OCI-LY1 (cell line): ENCODE data around the gene MAP1S.
"Not testable (repeated sequence)": the region's sequence is repeated elsewhere in the genome, so short reads cannot be mapped to it uniquely, and the experiment has no call there.

ENCODE experiments used
- H2AFZ ChIP-seq: fragments of 200-600 bp; sonication (generic), shearing (Covaris generic); 2 replicates; pipeline ENCODE4 v1.6.0; 2014; ENCODE audit warnings: antibody characterized with exemption, mild to moderate bottlenecking, low read length
- H3F3A ChIP-seq: fragments of 200-600 bp; sonication (generic), shearing (Covaris generic); 2 replicates; pipeline ENCODE4 v1.6.0; 2014; ENCODE audit warnings: mild to moderate bottlenecking, antibody characterized with exemption, low read length, moderate library complexity; ENCODE audit not compliant: insufficient read depth
- H3K27ac ChIP-seq: fragments of 200-600 bp; sonication (generic); 2 replicates; pipeline ENCODE4 v1.5.1; 2014; ENCODE audit warnings: low read length, mixed run types, mild to moderate bottlenecking, low read depth; ENCODE audit not compliant: poor library complexity, severe bottlenecking
- H3K27me3 ChIP-seq: fragments of 200-600 bp; sonication (generic); 2 replicates; pipeline ENCODE4 v1.6.0; 2014; ENCODE audit warnings: antibody characterized with exemption, mild to moderate bottlenecking, low read length, moderate library complexity; ENCODE audit not compliant: insufficient read depth
- H3K36me3 ChIP-seq: fragments of 200-600 bp; sonication (generic); 2 replicates; pipeline ENCODE4 v1.6.1; 2014; ENCODE audit warnings: mild to moderate bottlenecking, antibody characterized with exemption, low read length, moderate library complexity, mixed read lengths; ENCODE audit not compliant: insufficient read depth
- H3K4me1 ChIP-seq: fragments of 200-600 bp; sonication (generic); 2 replicates; pipeline ENCODE4 v1.5.1; 2014; ENCODE audit warnings: mild to moderate bottlenecking, low read length, moderate library complexity; ENCODE audit not compliant: insufficient read depth, severe bottlenecking
- H3K4me2 ChIP-seq: fragments of 200-600 bp; sonication (generic), shearing (Covaris generic); 2 replicates; pipeline ENCODE4 v1.6.1; 2014; ENCODE audit warnings: low read length
- H3K4me3 ChIP-seq: fragments of 200-600 bp; sonication (generic); 2 replicates; pipeline ENCODE4 v1.5.1; 2014; ENCODE audit warnings: low read length, low read depth, mild to moderate bottlenecking, mixed read lengths; ENCODE audit not compliant: poor library complexity, severe bottlenecking
- H3K79me2 ChIP-seq: fragments of 200-600 bp; shearing (Covaris generic); 2 replicates; pipeline ENCODE4 v1.6.1; 2016; ENCODE audit warnings: mixed run types, low read length, mixed read lengths; ENCODE audit not compliant: insufficient read depth
- H3K9ac ChIP-seq: fragments of 200-600 bp; sonication (generic), shearing (Covaris generic); 2 replicates; pipeline ENCODE4 v1.6.1; 2014; ENCODE audit warnings: mild to moderate bottlenecking, low read length, mixed read lengths
- H3K9me2 ChIP-seq: fragments of 200-600 bp; sonication (generic), shearing (Covaris generic); 2 replicates; pipeline ENCODE4 v1.6.1; 2014; ENCODE audit warnings: low read depth, mild to moderate bottlenecking, low read length, mixed read lengths
- H3K9me3 ChIP-seq: fragments of 200-600 bp; shearing (Covaris generic); 2 replicates; pipeline ENCODE4 v1.6.1; 2014; ENCODE audit warnings: low read length, mixed read lengths
- H4K20me1 ChIP-seq: fragments of 200-600 bp; sonication (generic), shearing (Covaris generic); 2 replicates; pipeline ENCODE4 v1.6.0; 2016; ENCODE audit warnings: mild to moderate bottlenecking, low read length; ENCODE audit not compliant: insufficient read depth
- EZH2 ChIP-seq: fragments of 200-600 bp; sonication (generic), shearing (Covaris generic); IDR thresholded peaks from 2 replicates; pipeline ENCODE4 v1.8.0; 2017; ENCODE audit warnings: borderline replicate concordance, mixed run types, mild to moderate bottlenecking, antibody characterized with exemption, low read length, moderate library complexity, mixed read lengths
- TF ChIP-seq, protein P1 (sequence below): fragments of 200-600 bp; sonication (generic), shearing (Covaris generic); IDR thresholded peaks from 2 replicates; pipeline ENCODE4 v1.5.1; 2017; ENCODE audit warnings: mild to moderate bottlenecking, antibody characterized with exemption, low read length, moderate library complexity, mixed read lengths

Gene MAP1S

DNA sequence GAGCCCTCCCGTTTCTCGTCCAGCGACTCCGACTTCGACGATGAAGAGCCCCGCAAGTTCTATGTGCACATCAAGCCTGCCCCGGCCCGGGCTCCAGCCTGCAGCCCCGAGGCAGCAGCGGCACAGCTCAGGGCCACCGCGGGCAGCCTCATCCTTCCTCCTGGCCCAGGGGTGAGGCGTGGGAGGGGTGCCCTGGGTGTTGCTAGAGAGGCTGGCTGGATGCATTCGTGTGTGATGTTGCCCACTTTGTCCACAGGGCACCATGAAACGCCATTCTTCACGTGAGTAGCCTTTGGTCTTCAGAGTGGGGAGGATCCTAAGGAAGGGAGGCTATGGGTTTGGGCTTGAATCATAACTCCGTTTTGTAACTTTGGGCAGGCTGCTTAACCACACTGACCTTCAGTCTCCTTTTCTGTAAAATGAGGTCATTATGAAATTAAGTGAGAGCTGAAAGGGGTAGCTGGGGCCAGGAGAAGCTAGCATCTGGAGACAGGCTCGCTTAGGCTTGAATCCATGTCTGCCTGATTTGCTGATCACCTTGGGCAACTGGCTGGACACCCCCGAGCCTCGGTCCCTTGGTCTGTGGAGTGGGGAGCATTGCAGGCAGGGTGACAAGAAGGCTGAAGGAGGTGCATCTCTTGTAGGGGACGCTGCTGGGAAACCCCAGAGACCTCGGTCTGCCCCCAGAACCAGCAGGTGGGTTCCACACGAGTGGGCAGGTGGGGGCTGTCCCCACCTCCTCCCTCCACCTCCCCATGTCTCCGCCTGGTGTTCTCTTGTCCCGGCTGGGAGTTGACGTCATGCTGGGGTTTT lies 56.9 kb downstream of the MAP1S start:
- Histone ChIP-seq H4K20me1 (no peaks in the 10 kb centered on the region), H3K27me3 (no peaks in the 10 kb centered on the region), H3K9me3 (no peaks in the 10 kb centered on the region), H2AFZ (no peak overlapping the region), H3K36me3 (peaks cover 61% of the 10 kb centered on the region), H3K4me3 (no peak overlapping the region), H3F3A (no peaks in the 10 kb centered on the region), H3K79me2 (no peaks in the 10 kb centered on the region), H3K27ac (peak overlapping the region; percentile 73), H3K4me2 (no peak overlapping the region), H3K9ac (no peak overlapping the region; the same call in 1 of the 2 replicates), H3K4me1 (peaks cover 12% of the 10 kb centered on the region), H3K9me2 (no peaks in the 10 kb centered on the region)
- TF ChIP-seq EZH2, result no peak
- TF ChIP-seq, protein P1, sequence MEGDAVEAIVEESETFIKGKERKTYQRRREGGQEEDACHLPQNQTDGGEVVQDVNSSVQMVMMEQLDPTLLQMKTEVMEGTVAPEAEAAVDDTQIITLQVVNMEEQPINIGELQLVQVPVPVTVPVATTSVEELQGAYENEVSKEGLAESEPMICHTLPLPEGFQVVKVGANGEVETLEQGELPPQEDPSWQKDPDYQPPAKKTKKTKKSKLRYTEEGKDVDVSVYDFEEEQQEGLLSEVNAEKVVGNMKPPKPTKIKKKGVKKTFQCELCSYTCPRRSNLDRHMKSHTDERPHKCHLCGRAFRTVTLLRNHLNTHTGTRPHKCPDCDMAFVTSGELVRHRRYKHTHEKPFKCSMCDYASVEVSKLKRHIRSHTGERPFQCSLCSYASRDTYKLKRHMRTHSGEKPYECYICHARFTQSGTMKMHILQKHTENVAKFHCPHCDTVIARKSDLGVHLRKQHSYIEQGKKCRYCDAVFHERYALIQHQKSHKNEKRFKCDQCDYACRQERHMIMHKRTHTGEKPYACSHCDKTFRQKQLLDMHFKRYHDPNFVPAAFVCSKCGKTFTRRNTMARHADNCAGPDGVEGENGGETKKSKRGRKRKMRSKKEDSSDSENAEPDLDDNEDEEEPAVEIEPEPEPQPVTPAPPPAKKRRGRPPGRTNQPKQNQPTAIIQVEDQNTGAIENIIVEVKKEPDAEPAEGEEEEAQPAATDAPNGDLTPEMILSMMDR, result no peak

DNA sequence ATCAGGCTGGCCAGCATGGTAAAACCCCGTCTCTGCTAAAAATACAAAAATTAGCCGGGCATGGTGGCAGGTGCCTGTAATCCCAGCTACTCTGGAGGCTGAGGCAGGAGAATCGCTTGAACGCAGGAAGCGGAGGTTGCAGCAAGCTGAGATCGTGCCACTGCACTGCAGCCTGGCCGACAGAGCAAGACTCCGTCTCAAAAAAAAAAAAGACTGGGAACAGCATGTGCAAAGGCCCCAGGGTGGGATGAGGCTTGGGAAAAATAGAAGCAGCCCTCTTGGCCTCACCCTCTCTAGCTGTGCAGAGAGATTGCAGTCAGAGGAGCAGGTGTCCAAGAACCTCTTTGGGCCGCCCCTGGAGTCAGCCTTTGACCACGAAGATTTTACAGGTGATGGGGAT lies 58.6 kb downstream of the MAP1S start:
- H3K4me2 ChIP-seq, H3K9ac ChIP-seq, H3K27me3 ChIP-seq, H3K9me2 ChIP-seq, H3K79me2 ChIP-seq, H3K9me3 ChIP-seq, H3F3A ChIP-seq, H2AFZ ChIP-seq, H4K20me1 ChIP-seq, H3K4me3 ChIP-seq, H3K27ac ChIP-seq: not testable (repeated sequence)
- Histone ChIP-seq H3K36me3 (peaks cover 60% of the 10 kb centered on the region), H3K4me1 (peaks cover 12% of the 10 kb centered on the region)

DNA sequence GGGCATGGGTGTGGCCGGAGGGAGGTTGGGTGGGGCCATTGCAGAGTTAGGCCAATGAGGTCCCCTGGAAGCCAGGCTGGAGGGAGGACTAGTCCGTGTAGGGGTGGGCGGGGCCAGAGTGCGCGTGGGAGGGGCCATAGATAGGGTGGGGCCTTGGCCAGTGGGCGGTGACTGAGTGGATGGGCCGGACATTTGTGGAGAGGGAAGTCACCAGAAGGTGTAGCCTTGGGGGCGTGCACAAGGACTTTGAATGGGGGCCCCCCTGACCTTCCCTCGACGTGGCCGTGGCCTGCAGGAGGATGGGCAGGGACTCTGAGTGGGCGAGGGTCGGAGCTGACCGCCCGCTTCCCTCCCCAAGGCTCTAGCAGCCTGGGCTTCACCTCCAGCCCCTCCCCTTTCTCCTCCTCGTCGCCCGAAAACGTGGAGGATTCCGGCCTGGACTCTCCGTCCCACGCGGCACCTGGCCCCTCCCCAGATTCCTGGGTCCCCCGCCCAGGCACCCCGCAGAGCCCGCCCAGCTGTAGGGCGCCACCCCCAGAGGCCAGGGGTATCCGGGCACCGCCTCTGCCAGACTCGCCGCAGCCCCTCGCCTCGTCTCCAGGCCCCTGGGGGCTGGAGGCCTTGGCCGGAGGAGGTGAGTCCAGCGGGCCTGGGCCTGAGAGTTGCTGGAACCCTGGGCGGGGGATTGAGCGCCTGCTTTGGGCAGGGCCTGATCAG lies 59.1 kb downstream of the MAP1S start:
- Histone ChIP-seq H3K9me2 (no peaks in the 10 kb centered on the region), H3K36me3 (peaks cover 57% of the 10 kb centered on the region), H3K27ac (no peak overlapping the region), H3K4me2 (no peak overlapping the region), H2AFZ (no peak overlapping the region), H3K79me2 (no peaks in the 10 kb centered on the region), H3K4me3 (no peak overlapping the region), H3K4me1 (peaks cover 12% of the 10 kb centered on the region), H4K20me1 (no peaks in the 10 kb centered on the region), H3K9me3 (no peaks in the 10 kb centered on the region), H3K27me3 (no peaks in the 10 kb centered on the region), H3K9ac (no peak overlapping the region), H3F3A (no peaks in the 10 kb centered on the region)
- TF ChIP-seq EZH2, result no peak
- TF ChIP-seq, protein P1, result no peak
